A549 (cell line): Measurements from ENCODE around the gene EXOC2. TPM values are rescaled to one million over a fixed set of nuclear protein-coding genes. Genes with fewer than 3 reads are reported as not detected.

Source experiments
- ATAC-seq, 2 experiments: fragments of 200-7000 bp in 1 of 2; fragments of >200 bp in 1 of 2; cut with Nextera tagmentation in 1 of 2; cut with Tn5 transposase in 1 of 2; 3 replicates each; pipeline versions ENCODE4 v1.8.0 to v1.9.1; 2018 to 2020; ENCODE audit warnings: mild to moderate bottlenecking in 1 of 2, moderate library complexity in 1 of 2
- CTCF ChIA-PET: fragments of 300-600 bp; sonication (Branson Sonifier 250); formaldehyde crosslinking; extraction: SDS; loops from one replicate; lab custom pipeline; 2021; ENCODE audit warnings: antibody characterized with exemption, inconsistent platforms; lab: Yijun Ruan, JAX
- POLR2A ChIA-PET: fragments of 350-600 bp; formaldehyde crosslinking; extraction: SDS; loops from one replicate; lab custom pipeline; 2021; ENCODE audit warnings: antibody characterized with exemption, inconsistent platforms; lab: Yijun Ruan, JAX
- DNase-seq, 2 experiments: peaks; one replicate each; pipeline versions ENCODE4 v3.0.0 to v3.0.0-alpha.2; 2011 to 2016; ENCODE audit warnings: low read depth in 1 of 2, low spot score in 1 of 2
- FAIRE-seq: peaks from 2 replicates; lab custom pipeline; 2011; peaks lifted over from hg19 to GRCh38; lab: Jason Lieb, UNC
- H3K27ac ChIP-seq, 2 experiments: fragments of >200 bp; sonication (Bioruptor Twin); formaldehyde crosslinking; 3 replicates each; pipeline ENCODE4 v1.5.1; 2016 to 2017
- H3K4me1 ChIP-seq: fragments of >200 bp; sonication (Bioruptor Twin); formaldehyde crosslinking; 3 replicates; pipeline ENCODE4 v1.6.1; 2016
- H3K4me2 ChIP-seq: fragments of >200 bp; sonication (Bioruptor Twin); formaldehyde crosslinking; 3 replicates; pipeline ENCODE4 v1.6.1; 2016
- H3K4me3 ChIP-seq: fragments of >200 bp; sonication (Bioruptor Twin); formaldehyde crosslinking; 3 replicates; pipeline ENCODE4 v1.5.1; 2016
- H3K9me3 ChIP-seq: fragments of >200 bp; sonication (Bioruptor Twin); formaldehyde crosslinking; 3 replicates; pipeline ENCODE4 v1.6.1; 2016
- ATOH8 ChIP-seq: fragments of 250-450 bp; sonication (Bioruptor Pico); IDR thresholded peaks from 2 replicates; pipeline ENCODE4 v1.5.0; 2020; ENCODE audit warnings: low read depth, mild to moderate bottlenecking, moderate library complexity
- CBX2 ChIP-seq: fragments of 200-600 bp; sonication (generic); IDR thresholded peaks from 2 replicates; pipeline ENCODE4 v1.6.1; 2016; ENCODE audit warnings: low read depth, mild to moderate bottlenecking, borderline replicate concordance
- CBX8 ChIP-seq: fragments of 200-600 bp; sonication (generic); IDR thresholded peaks from 2 replicates; pipeline ENCODE4 v1.6.1; 2016
- EHF ChIP-seq: fragments of 250-450 bp; sonication (Bioruptor Pico); IDR thresholded peaks from 2 replicates; pipeline ENCODE4 v1.5.0; 2020; ENCODE audit warnings: mild to moderate bottlenecking
- ELK1 ChIP-seq: fragments of 150-350 bp; IDR thresholded peaks from 2 replicates; pipeline ENCODE4 v1.6.1; 2014; ENCODE audit warnings: low read depth, mild to moderate bottlenecking, low read length
- EP300 ChIP-seq, 2 experiments: fragments of >200 bp; sonication (Bioruptor Twin); formaldehyde crosslinking; IDR thresholded peaks; 2 replicates in 1 of 2; 3 replicates in 1 of 2; pipeline ENCODE4 v1.6.1; 2016 to 2017
- HES2 ChIP-seq: fragments of >200 bp; sonication (Bioruptor Twin); formaldehyde crosslinking; IDR thresholded peaks from 2 replicates; pipeline ENCODE4 v1.6.1; 2016
- HEYL ChIP-seq: fragments of 250-450 bp; sonication (Bioruptor Pico); IDR thresholded peaks from 2 replicates; pipeline ENCODE4 v1.8.0; 2021; ENCODE audit warnings: mild to moderate bottlenecking, moderate library complexity
- HOXB13 ChIP-seq: fragments of 250-450 bp; sonication (Bioruptor Pico); IDR thresholded peaks from 2 replicates; pipeline ENCODE4 v1.5.0; 2020; ENCODE audit warnings: low read depth, mild to moderate bottlenecking, moderate library complexity
- KDM1A ChIP-seq: fragments of 200-600 bp; sonication (generic); IDR thresholded peaks from 2 replicates; pipeline ENCODE4 v1.6.1; 2016; ENCODE audit warnings: low read depth, mild to moderate bottlenecking
- MAFK ChIP-seq: fragments of 450-650 bp; IDR thresholded peaks from 2 replicates; pipeline ENCODE4 v1.6.1; 2014; ENCODE audit not compliant: partially characterized antibody
- MAX ChIP-seq: IDR thresholded peaks from 2 replicates; pipeline ENCODE4 v1.6.1; 2012
- NR3C1 ChIP-seq: fragments of >200 bp; sonication (Bioruptor Twin); formaldehyde crosslinking; IDR thresholded peaks from 3 replicates; pipeline ENCODE4 v1.6.1; 2017
- PBX3 ChIP-seq: IDR thresholded peaks from 2 replicates; pipeline ENCODE4 v1.6.1; 2012
- PHF8 ChIP-seq: fragments of 200-600 bp; sonication (generic); IDR thresholded peaks from 2 replicates; pipeline ENCODE4 v1.6.1; 2016; ENCODE audit warnings: low read depth, mild to moderate bottlenecking, antibody characterized with exemption, moderate library complexity, borderline replicate concordance
- RAD21 ChIP-seq, 2 experiments: fragments of >200 bp in 1 of 2; sonication (Bioruptor Twin) in 1 of 2; formaldehyde crosslinking in 1 of 2; IDR thresholded peaks in 1 of 2; conservative IDR thresholded peaks in 1 of 2; 2 replicates in 1 of 2; 3 replicates in 1 of 2; pipeline ENCODE4 v1.6.1; 2012 to 2018; ENCODE audit warnings: inconsistent platforms in 1 of 2
- RARB ChIP-seq: fragments of 250-450 bp; sonication (Bioruptor Pico); IDR thresholded peaks from 2 replicates; pipeline ENCODE4 v1.8.0; 2021; ENCODE audit warnings: mild to moderate bottlenecking, moderate library complexity
- RNF2 ChIP-seq: fragments of 200-600 bp; sonication (generic); IDR thresholded peaks from 2 replicates; pipeline ENCODE4 v1.6.1; 2016; ENCODE audit warnings: low read depth, mild to moderate bottlenecking, antibody characterized with exemption, moderate library complexity, borderline replicate concordance
- SREBF2 ChIP-seq: fragments of 450-650 bp; IDR thresholded peaks from 2 replicates; pipeline ENCODE4 v1.6.1; 2014; ENCODE audit warnings: mild to moderate bottlenecking, moderate library complexity
- TP53 ChIP-seq: fragments of 250-450 bp; sonication (Bioruptor Pico); IDR thresholded peaks from 2 replicates; pipeline ENCODE4 v1.5.0; 2021; ENCODE audit warnings: mild to moderate bottlenecking, moderate library complexity
- ZC3H11A ChIP-seq: fragments of 450-650 bp; IDR thresholded peaks from 2 replicates; pipeline ENCODE4 v1.6.1; 2014; ENCODE audit warnings: antibody characterized with exemption, mild to moderate bottlenecking
- ZSCAN20 ChIP-seq: fragments of 250-450 bp; sonication (Bioruptor Pico); IDR thresholded peaks from 2 replicates; pipeline ENCODE4 v1.8.0; 2022; ENCODE audit warnings: mild to moderate bottlenecking, moderate library complexity
- WGBS: methylation state at CpG from one replicate; pipeline ENCODE4 v1.1.6; 2017; ENCODE audit errors: missing lambda C conversion rate; 5-methylcytosine and 5-hydroxymethylcytosine counted together
- polyA plus RNA-seq, 4 experiments: library from polyadenylated mRNA; depleted of rRNA in 3 of 4; stranded (reverse); fragments of >200 nt; fragmentation: RNase III in 1 of 4; extraction: RNeasy Plus Mini Kit Qiagen cat#74134 plus additional on column Dnase treatment in 1 of 4; gene quantifications; 2 replicates in 3 of 4; 3 replicates in 1 of 4; pipeline ENCODE4 v1.2.3, GENCODE V29; 2011 to 2017
- TF ChIP-seq, protein P1 (sequence below): fragments of 200-600 bp; sonication (generic); IDR thresholded peaks from 2 replicates; pipeline ENCODE4 v1.6.1; 2016; ENCODE audit warnings: antibody characterized with exemption, mild to moderate bottlenecking, moderate library complexity
- TF ChIP-seq, protein P2 (sequence below): fragments of 450-650 bp; IDR thresholded peaks from 2 replicates; pipeline ENCODE4 v1.6.1; 2014; ENCODE audit warnings: antibody characterized with exemption
- TF ChIP-seq, protein P3 (sequence below): fragments of >200 bp; sonication (Bioruptor Twin); formaldehyde crosslinking; IDR thresholded peaks from 3 replicates; pipeline ENCODE4 v1.5.1; 2016

EXOC2 gene
- polyA plus RNA-seq, 2 of the 4 experiments (the other 2 are of a cell fraction), result 13.3 to 22.9 TPM

DNA sequence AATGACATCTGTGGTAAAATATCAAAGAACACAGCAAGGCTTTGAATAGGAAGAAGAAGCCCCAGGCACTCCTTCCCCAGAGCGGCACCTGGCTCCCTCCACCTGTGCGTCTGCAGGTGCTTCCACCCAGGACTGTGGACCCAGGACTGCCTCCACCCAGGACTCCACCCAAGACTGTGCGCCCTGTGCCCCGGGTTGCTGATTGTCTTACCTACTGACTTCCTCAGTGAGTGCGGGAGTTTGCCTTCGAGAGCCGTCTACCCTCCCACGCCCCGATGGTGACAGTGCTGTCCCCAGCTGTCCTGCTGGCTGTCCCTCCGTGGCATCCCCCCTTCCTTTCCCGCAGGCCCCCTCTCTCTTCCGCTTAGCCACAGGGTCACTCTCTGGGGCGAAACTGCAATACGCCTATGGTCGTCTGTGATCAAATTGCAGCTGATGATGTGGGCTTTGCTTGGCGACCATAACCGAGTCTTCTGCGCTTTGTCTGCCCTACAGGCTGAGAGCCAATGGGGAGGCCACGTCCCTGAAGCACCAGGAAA is 249.2 kb downstream of the EXOC2 start:
- FAIRE-seq, result no peak
- Histone ChIP-seq H3K27ac (no peak overlapping the region), H3K9me3 (no peaks in the 10 kb centered on the region), H3K4me1 (no peaks in the 10 kb centered on the region), H3K4me3 (no peak overlapping the region), H3K4me2 (no peak overlapping the region)
- TF ChIP-seq HEYL (CRISPR knock-in tag), result no peak
- TF ChIP-seq, protein P1, sequence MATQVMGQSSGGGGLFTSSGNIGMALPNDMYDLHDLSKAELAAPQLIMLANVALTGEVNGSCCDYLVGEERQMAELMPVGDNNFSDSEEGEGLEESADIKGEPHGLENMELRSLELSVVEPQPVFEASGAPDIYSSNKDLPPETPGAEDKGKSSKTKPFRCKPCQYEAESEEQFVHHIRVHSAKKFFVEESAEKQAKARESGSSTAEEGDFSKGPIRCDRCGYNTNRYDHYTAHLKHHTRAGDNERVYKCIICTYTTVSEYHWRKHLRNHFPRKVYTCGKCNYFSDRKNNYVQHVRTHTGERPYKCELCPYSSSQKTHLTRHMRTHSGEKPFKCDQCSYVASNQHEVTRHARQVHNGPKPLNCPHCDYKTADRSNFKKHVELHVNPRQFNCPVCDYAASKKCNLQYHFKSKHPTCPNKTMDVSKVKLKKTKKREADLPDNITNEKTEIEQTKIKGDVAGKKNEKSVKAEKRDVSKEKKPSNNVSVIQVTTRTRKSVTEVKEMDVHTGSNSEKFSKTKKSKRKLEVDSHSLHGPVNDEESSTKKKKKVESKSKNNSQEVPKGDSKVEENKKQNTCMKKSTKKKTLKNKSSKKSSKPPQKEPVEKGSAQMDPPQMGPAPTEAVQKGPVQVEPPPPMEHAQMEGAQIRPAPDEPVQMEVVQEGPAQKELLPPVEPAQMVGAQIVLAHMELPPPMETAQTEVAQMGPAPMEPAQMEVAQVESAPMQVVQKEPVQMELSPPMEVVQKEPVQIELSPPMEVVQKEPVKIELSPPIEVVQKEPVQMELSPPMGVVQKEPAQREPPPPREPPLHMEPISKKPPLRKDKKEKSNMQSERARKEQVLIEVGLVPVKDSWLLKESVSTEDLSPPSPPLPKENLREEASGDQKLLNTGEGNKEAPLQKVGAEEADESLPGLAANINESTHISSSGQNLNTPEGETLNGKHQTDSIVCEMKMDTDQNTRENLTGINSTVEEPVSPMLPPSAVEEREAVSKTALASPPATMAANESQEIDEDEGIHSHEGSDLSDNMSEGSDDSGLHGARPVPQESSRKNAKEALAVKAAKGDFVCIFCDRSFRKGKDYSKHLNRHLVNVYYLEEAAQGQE, result no peak
- TF ChIP-seq RARB (CRISPR knock-in tag), result no peak
- TF ChIP-seq MAX, result no peak
- no peak for TF ChIP-seq CBX8
- no peak for TF ChIP-seq RAD21 (conservative IDR thresholded peaks at IDR 0.05 in 1 of 2, IDR thresholded peaks at IDR 0.05 in 1 of 2)
- no peak for TF ChIP-seq ATOH8 (CRISPR knock-in tag)
- no peak for TF ChIP-seq HES2
- TF ChIP-seq ZSCAN20, result no peak
- no peak for TF ChIP-seq RNF2
- TF ChIP-seq KDM1A, result no peak
- no peak for TF ChIP-seq HOXB13 (CRISPR knock-in tag)
- TF ChIP-seq TP53 (CRISPR knock-in tag), result no peak
- no peak for TF ChIP-seq PHF8
- no peak for TF ChIP-seq ZC3H11A
- no peak for TF ChIP-seq PBX3
- no peak for TF ChIP-seq CBX2
- TF ChIP-seq EP300 (IDR thresholded peaks at IDR 0.05), result no peak
- TF ChIP-seq SREBF2, result no peak
- CTCF ChIA-PET, result no interaction called here
- ATAC-seq, result no peak
- POLR2A ChIA-PET, result no interaction called here
- 73% methylated on average over 19 of the region's 19 CpGs for WGBS
- DNase-seq, result no peak

DNA sequence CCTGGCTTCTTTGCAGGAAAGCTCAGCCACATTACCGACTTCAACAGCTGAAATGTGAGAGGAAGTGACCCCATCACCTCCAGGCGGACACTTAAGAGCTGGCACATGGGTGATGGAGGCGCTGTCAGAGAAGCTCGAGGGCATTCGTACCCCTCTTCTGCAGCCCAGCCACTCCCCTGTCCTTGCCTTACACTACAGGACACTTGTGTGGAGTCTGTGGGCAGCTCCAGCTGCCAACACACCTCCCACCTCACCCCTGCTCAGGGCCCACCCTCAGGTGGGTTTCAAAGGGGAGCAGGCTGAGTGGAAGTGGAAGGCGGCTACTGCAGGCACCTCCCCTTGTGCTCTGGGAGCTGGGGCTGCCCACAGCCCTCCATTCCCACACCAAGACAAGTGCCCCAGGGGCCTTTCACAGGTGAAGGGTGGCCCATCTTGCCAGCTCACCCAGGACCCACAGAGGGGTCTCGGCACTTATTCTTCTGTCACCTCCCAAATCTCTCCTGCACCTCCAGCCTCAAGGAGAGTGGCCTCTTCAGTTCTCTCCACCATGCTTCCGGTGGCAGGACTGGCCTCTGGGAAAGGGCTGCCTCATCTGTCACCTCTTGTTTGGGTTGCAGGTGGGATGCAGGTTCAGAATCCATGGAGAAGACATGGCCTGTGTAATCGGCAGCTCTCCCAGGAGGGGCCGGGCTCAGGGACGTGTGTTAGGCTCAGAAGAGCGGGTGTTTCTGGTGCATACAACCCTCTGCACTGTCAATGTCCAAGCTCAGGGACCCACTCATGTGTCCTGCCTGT is 251.6 kb downstream of the EXOC2 start:
- no peaks in the 10 kb centered on the region for H3K9me3 ChIP-seq
- peaks cover 6% of the 10 kb centered on the region; the same call in 2 of the 3 replicates for H3K4me1 ChIP-seq
- no peak overlapping the region for H3K4me2 ChIP-seq
- FAIRE-seq (no peak), ATAC-seq (no peak), DNase-seq (no peak)
- H3K27ac ChIP-seq, result no peak overlapping the region
- ChIA-PET POLR2A (no interaction called here), CTCF (interaction anchor here (1.1 kb wide), 1 partner anchor 252 kb away, joined by 3 read pairs; no protein-coding TSS in a partner anchor)
- H3K4me3 ChIP-seq, result no peak overlapping the region
- WGBS, result 69% methylated on average over 8 of the region's 12 CpGs
- TF ChIP-seq, protein P2, sequence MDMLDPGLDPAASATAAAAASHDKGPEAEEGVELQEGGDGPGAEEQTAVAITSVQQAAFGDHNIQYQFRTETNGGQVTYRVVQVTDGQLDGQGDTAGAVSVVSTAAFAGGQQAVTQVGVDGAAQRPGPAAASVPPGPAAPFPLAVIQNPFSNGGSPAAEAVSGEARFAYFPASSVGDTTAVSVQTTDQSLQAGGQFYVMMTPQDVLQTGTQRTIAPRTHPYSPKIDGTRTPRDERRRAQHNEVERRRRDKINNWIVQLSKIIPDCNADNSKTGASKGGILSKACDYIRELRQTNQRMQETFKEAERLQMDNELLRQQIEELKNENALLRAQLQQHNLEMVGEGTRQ, result no peak
- TF ChIP-seq MAX, result no peak
- TF ChIP-seq NR3C1, result no peak
- TF ChIP-seq PHF8, result no peak
- no peak for TF ChIP-seq RNF2
- TF ChIP-seq MAFK, result no peak
- TF ChIP-seq HOXB13 (CRISPR knock-in tag), result no peak
- no peak for TF ChIP-seq EHF (CRISPR knock-in tag)
- no peak for TF ChIP-seq ELK1
- TF ChIP-seq, protein P3, sequence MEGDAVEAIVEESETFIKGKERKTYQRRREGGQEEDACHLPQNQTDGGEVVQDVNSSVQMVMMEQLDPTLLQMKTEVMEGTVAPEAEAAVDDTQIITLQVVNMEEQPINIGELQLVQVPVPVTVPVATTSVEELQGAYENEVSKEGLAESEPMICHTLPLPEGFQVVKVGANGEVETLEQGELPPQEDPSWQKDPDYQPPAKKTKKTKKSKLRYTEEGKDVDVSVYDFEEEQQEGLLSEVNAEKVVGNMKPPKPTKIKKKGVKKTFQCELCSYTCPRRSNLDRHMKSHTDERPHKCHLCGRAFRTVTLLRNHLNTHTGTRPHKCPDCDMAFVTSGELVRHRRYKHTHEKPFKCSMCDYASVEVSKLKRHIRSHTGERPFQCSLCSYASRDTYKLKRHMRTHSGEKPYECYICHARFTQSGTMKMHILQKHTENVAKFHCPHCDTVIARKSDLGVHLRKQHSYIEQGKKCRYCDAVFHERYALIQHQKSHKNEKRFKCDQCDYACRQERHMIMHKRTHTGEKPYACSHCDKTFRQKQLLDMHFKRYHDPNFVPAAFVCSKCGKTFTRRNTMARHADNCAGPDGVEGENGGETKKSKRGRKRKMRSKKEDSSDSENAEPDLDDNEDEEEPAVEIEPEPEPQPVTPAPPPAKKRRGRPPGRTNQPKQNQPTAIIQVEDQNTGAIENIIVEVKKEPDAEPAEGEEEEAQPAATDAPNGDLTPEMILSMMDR, result no peak
